H1 (cell line): ENCODE measurements around the gene RNF31. TPM values are rescaled to one million over a fixed set of nuclear protein-coding genes. Genes with fewer than 3 reads are reported as not detected.

Experiments
- CTCF ChIA-PET: fragments of 300-600 bp; sonication (Branson Sonifier 250); formaldehyde crosslinking; loops from one replicate; lab custom pipeline; 2021; ENCODE audit not compliant: partially characterized antibody; lab: Charles Lee
- POLR2A ChIA-PET: fragments of 300-600 bp; sonication (Branson Sonifier 250); formaldehyde crosslinking; loops from one replicate; lab custom pipeline; 2021; ENCODE audit warnings: inconsistent platforms; ENCODE audit not compliant: partially characterized antibody; lab: Charles Lee
- DNase-seq, 2 experiments: peaks; one replicate each; pipeline versions ENCODE4 v3.0.0 to v3.0.0-alpha.2; 2010 to 2022; ENCODE audit warnings: low spot score in 2 of 2, low read depth in 1 of 2, mixed read lengths in 1 of 2
- FAIRE-seq: peaks from 2 replicates; lab custom pipeline; 2011; peaks lifted over from hg19 to GRCh38; lab: Jason Lieb, UNC
- H2AFZ ChIP-seq: 2 replicates; pipeline ENCODE4 v1.8.1; 2012; ENCODE audit warnings: low read length, inconsistent platforms
- H2AK5ac ChIP-seq: 2 replicates; pipeline ENCODE4 v1.6.1; 2013; ENCODE audit warnings: low read depth, low read length
- H2BK120ac ChIP-seq: replicated peaks from 2 replicates; pipeline ENCODE3; 2013; ENCODE audit warnings: low read depth, low read length, inconsistent platforms
- H2BK12ac ChIP-seq: 2 replicates; pipeline ENCODE4 v1.6.1; 2013; ENCODE audit warnings: low read depth, low read length
- H2BK15ac ChIP-seq: 2 replicates; pipeline ENCODE4 v1.6.1; 2013; ENCODE audit warnings: low read length
- H2BK20ac ChIP-seq: 2 replicates; pipeline ENCODE4 v1.6.1; 2013; ENCODE audit warnings: low read length
- H2BK5ac ChIP-seq: 2 replicates; pipeline ENCODE4 v1.6.1; 2013; ENCODE audit warnings: low read depth, low read length
- H3K14ac ChIP-seq: 2 replicates; pipeline ENCODE4 v1.6.1; 2013; ENCODE audit warnings: inconsistent platforms; ENCODE audit not compliant: insufficient read length
- H3K18ac ChIP-seq: 2 replicates; pipeline ENCODE4 v1.6.1; 2013; ENCODE audit warnings: low read length; ENCODE audit errors: extremely low read depth
- H3K23ac ChIP-seq: 2 replicates; pipeline ENCODE4 v1.6.1; 2013; ENCODE audit warnings: inconsistent platforms; ENCODE audit not compliant: insufficient read length
- H3K23me2 ChIP-seq: 2 replicates; pipeline ENCODE4 v1.6.1; 2013; ENCODE audit warnings: low read depth, low read length
- H3K27ac ChIP-seq: 2 replicates; pipeline ENCODE4 v1.6.1; 2011; ENCODE audit warnings: low read depth, low read length, inconsistent platforms
- H3K27me3 ChIP-seq, 4 experiments: replicated peaks in 1 of 4; 1 replicate in 1 of 4; 2 replicates in 3 of 4; pipeline versions ENCODE4 v1.6.1 to v1.8.1; 2011 to 2013; ENCODE audit warnings: low read length in 3 of 4, mild to moderate bottlenecking in 3 of 4, inconsistent platforms in 2 of 4, mixed read lengths in 2 of 4, moderate library complexity in 1 of 4; ENCODE audit not compliant: control insufficient read depth in 3 of 4, insufficient read depth in 3 of 4; ENCODE audit errors: extremely low read depth in 1 of 4
- H3K36me3 ChIP-seq, 4 experiments: 2 replicates each; pipeline versions ENCODE4 v1.6.1 to v1.8.1; 2011 to 2013; ENCODE audit warnings: mild to moderate bottlenecking in 4 of 4, low read length in 3 of 4, moderate library complexity in 2 of 4, control low read depth in 1 of 4, inconsistent platforms in 1 of 4; ENCODE audit not compliant: insufficient read depth in 4 of 4, control insufficient read depth in 2 of 4
- H3K4ac ChIP-seq: replicated peaks from 2 replicates; pipeline ENCODE3; 2013; ENCODE audit warnings: low read length, low read depth, mixed read lengths, inconsistent platforms; ENCODE audit not compliant: insufficient read length
- H3K4me1 ChIP-seq, 4 experiments: replicated peaks in 1 of 4; 1 replicate in 1 of 4; 2 replicates in 3 of 4; pipeline versions ENCODE4 v1.6.1 to v1.8.1; 2011 to 2013; ENCODE audit warnings: low read length in 3 of 4, inconsistent platforms in 2 of 4, mixed read lengths in 1 of 4; ENCODE audit not compliant: insufficient read depth in 4 of 4, control insufficient read depth in 3 of 4
- H3K4me2 ChIP-seq, 2 experiments: 2 replicates each; pipeline versions ENCODE4 v1.6.1 to v1.8.1; 2011 to 2013; ENCODE audit warnings: low read depth in 2 of 2, low read length in 2 of 2, control low read depth in 1 of 2, inconsistent platforms in 1 of 2, mild to moderate bottlenecking in 1 of 2; ENCODE audit not compliant: insufficient read depth in 1 of 2
- H3K4me3 ChIP-seq, 4 experiments: fragments of 200-600, 300-600 bp in 1 of 4; sonication (generic), shearing (Covaris generic), sonication (Bioruptor Twin) in 1 of 4; 2 replicates each; pipeline versions ENCODE4 v1.5.1 to v1.8.1; 2011 to 2016; ENCODE audit warnings: low read length in 4 of 4, low read depth in 3 of 4, control low read depth in 2 of 4, inconsistent platforms in 2 of 4, mild to moderate bottlenecking in 2 of 4, mixed read lengths in 1 of 4, moderate library complexity in 1 of 4; ENCODE audit not compliant: insufficient read depth in 2 of 4; ENCODE audit errors: extremely low read depth in 1 of 4
- H3K56ac ChIP-seq: replicated peaks from 2 replicates; pipeline ENCODE3; 2013; ENCODE audit warnings: low read depth, mild to moderate bottlenecking, mixed read lengths, low read length, inconsistent platforms; ENCODE audit not compliant: insufficient read length
- H3K79me1 ChIP-seq: 2 replicates; pipeline ENCODE4 v1.6.1; 2013; ENCODE audit warnings: low read depth, low read length, control low read depth
- H3K79me2 ChIP-seq, 2 experiments: 2 replicates each; pipeline versions ENCODE4 v1.6.1 to v1.8.1; 2012 to 2013; ENCODE audit warnings: low read length in 2 of 2, mild to moderate bottlenecking in 2 of 2, inconsistent platforms in 1 of 2; ENCODE audit not compliant: insufficient read depth in 2 of 2, control insufficient read depth in 1 of 2
- H3K9ac ChIP-seq, 4 experiments: replicated peaks in 1 of 4; 1 replicate in 1 of 4; 2 replicates in 3 of 4; pipeline versions ENCODE4 v1.6.1 to v1.8.1; 2011 to 2013; ENCODE audit warnings: low read depth in 3 of 4, low read length in 3 of 4, control low read depth in 2 of 4, mild to moderate bottlenecking in 2 of 4, moderate library complexity in 2 of 4, inconsistent platforms in 1 of 4; ENCODE audit errors: extremely low read depth in 1 of 4
- H3K9me3 ChIP-seq, 2 experiments: 2 replicates each; pipeline versions ENCODE4 v1.6.1 to v1.8.1; 2012 to 2013; ENCODE audit warnings: mild to moderate bottlenecking in 2 of 2, moderate library complexity in 2 of 2, control low read depth in 1 of 2, inconsistent platforms in 1 of 2, low read depth in 1 of 2, low read length in 1 of 2, mixed read lengths in 1 of 2; ENCODE audit not compliant: insufficient read depth in 2 of 2
- H4K20me1 ChIP-seq, 2 experiments: replicated peaks in 1 of 2; 2 replicates each; pipeline versions ENCODE3 to v1.8.1; 2011 to 2013; ENCODE audit warnings: inconsistent platforms in 2 of 2, low read length in 2 of 2, mild to moderate bottlenecking in 1 of 2; ENCODE audit not compliant: insufficient read depth in 2 of 2, control insufficient read depth in 1 of 2
- H4K5ac ChIP-seq: 2 replicates; pipeline ENCODE4 v1.6.1; 2013; ENCODE audit warnings: low read length, low read depth, mixed read lengths, inconsistent platforms; ENCODE audit not compliant: insufficient read length
- H4K8ac ChIP-seq: 2 replicates; pipeline ENCODE4 v1.8.0; 2013; ENCODE audit warnings: mild to moderate bottlenecking, moderate library complexity, low read length, inconsistent platforms; ENCODE audit not compliant: insufficient read depth; ENCODE audit errors: extremely low read depth
- H4K91ac ChIP-seq: replicated peaks from 2 replicates; pipeline ENCODE3; 2013; ENCODE audit warnings: low read length, mixed read lengths, inconsistent platforms; ENCODE audit not compliant: insufficient read length
- ASH2L ChIP-seq: fragments of 200-600, 300-600 bp; sonication (generic); IDR thresholded peaks from one replicate; pipeline ENCODE4 v1.7.1; 2017; ENCODE audit warnings: low read length
- BACH1 ChIP-seq: IDR thresholded peaks from 2 replicates; pipeline ENCODE4 v1.6.1; 2012; ENCODE audit warnings: low read length, improper control_type of control experiment
- CTBP2 ChIP-seq: IDR thresholded peaks from 2 replicates; pipeline ENCODE4 v1.7.0; 2011; ENCODE audit warnings: borderline replicate concordance, mild to moderate bottlenecking, moderate library complexity, mixed read lengths, low read length; ENCODE audit not compliant: insufficient read depth, insufficient read length
- EGR1 ChIP-seq: IDR thresholded peaks from 2 replicates; pipeline ENCODE4 v1.6.1; 2011; ENCODE audit warnings: low read depth, low read length, borderline replicate concordance
- HDAC6 ChIP-seq: IDR thresholded peaks from one replicate; pipeline ENCODE4 v1.7.1; 2012; ENCODE audit warnings: low read depth, mild to moderate bottlenecking, inconsistent platforms, low read length, moderate library complexity
- KDM5A ChIP-seq: fragments of 200-600 bp; IDR thresholded peaks from 2 replicates; pipeline ENCODE4 v1.7.1; 2012; ENCODE audit warnings: mild to moderate bottlenecking, low read length, inconsistent platforms, mixed read lengths
- MAFK ChIP-seq: IDR thresholded peaks from 2 replicates; pipeline ENCODE4 v1.6.1; 2012; ENCODE audit warnings: low read depth, mild to moderate bottlenecking, improper control_type of control experiment, low read length
- PHF8 ChIP-seq: fragments of 200-600 bp; sonication (generic); conservative IDR thresholded peaks from 2 replicates; pipeline ENCODE4 v1.7.1; 2012; ENCODE audit warnings: low read depth, mild to moderate bottlenecking, inconsistent platforms, low read length, moderate library complexity
- POLR2A ChIP-seq, 2 experiments: IDR thresholded peaks; 1 replicate in 1 of 2; 2 replicates in 1 of 2; pipeline ENCODE4 v1.6.1; 2011; ENCODE audit warnings: low read depth in 2 of 2, low read length in 2 of 2, mild to moderate bottlenecking in 2 of 2; ENCODE audit errors: control extremely low read depth in 1 of 2
- POU5F1 ChIP-seq: IDR thresholded peaks from 2 replicates; pipeline ENCODE4 v1.6.1; 2011; ENCODE audit warnings: low read depth, mild to moderate bottlenecking, low read length, moderate library complexity
- RXRA ChIP-seq: IDR thresholded peaks from 2 replicates; pipeline ENCODE4 v1.6.1; 2011; ENCODE audit warnings: low read depth, mild to moderate bottlenecking, low read length, moderate library complexity; ENCODE audit not compliant: insufficient read depth
- TAF7 ChIP-seq: optimal IDR thresholded peaks from 2 replicates; pipeline ENCODE3; 2011; ENCODE audit warnings: low read depth, mild to moderate bottlenecking, inconsistent platforms, low read length, moderate library complexity, borderline replicate concordance
- TCF12 ChIP-seq: IDR thresholded peaks from 2 replicates; pipeline ENCODE4 v1.6.1; 2011; ENCODE audit warnings: low read depth, mild to moderate bottlenecking, low read length
- TEAD4 ChIP-seq: IDR thresholded peaks from 2 replicates; pipeline ENCODE4 v1.6.1; 2012; ENCODE audit warnings: low read depth, low read length, inconsistent platforms, mixed read lengths
- ZNF274 ChIP-seq: IDR thresholded peaks from 2 replicates; pipeline ENCODE4 v1.7.0; 2012; ENCODE audit warnings: low read length, borderline replicate concordance; ENCODE audit errors: extremely low read depth
- WGBS, 2 experiments: shearing (Covaris generic) in 1 of 2; methylation state at CpG; one replicate each; pipeline versions ENCODE4 v1.1.6 to v1.1.7; 2013 to 2015; ENCODE audit warnings: low lambda C conversion rate in 2 of 2, mixed read lengths in 2 of 2, inconsistent platforms in 1 of 2, low coverage in 1 of 2, missing lambda C conversion rate in 1 of 2; ENCODE audit not compliant: insufficient replicate concordance in 2 of 2, insufficient coverage in 1 of 2, insufficient read length in 1 of 2; ENCODE audit errors: extremely low coverage in 1 of 2, missing lambda C conversion rate in 1 of 2; 5-methylcytosine and 5-hydroxymethylcytosine counted together
- polyA plus RNA-seq, 7 experiments: library from polyadenylated mRNA; depleted of rRNA in 3 of 7; stranded (reverse) in 5 of 7; unstranded in 2 of 7; fragments of >200 nt in 5 of 7; fragments of 200-250 nt in 2 of 7; gene quantifications; 1 replicate in 5 of 7; 2 replicates in 1 of 7; 4 replicates in 1 of 7; pipeline versions ENCODE4 v1.2.1 to v1.2.3, GENCODE V29; 2011 to 2013; ENCODE audit warnings: missing spikeins in 2 of 7, mixed read lengths in 2 of 7
- total RNA-seq: library from RNA; stranded (reverse); fragmentation: NEBNext Ultra II Directional; extraction: Animal tissue kit (Norgen Biotek cat#: 25700); gene quantifications from 2 replicates; pipeline ENCODE4 v1.2.1, GENCODE V29; 2021

Gene RNF31
- total and polyA plus RNA-seq, 2 of the 8 experiments (the other 6 are each of a cell fraction or from before 2014, with no cell fraction given) = 17.5 to 72.0 TPM

DNA sequence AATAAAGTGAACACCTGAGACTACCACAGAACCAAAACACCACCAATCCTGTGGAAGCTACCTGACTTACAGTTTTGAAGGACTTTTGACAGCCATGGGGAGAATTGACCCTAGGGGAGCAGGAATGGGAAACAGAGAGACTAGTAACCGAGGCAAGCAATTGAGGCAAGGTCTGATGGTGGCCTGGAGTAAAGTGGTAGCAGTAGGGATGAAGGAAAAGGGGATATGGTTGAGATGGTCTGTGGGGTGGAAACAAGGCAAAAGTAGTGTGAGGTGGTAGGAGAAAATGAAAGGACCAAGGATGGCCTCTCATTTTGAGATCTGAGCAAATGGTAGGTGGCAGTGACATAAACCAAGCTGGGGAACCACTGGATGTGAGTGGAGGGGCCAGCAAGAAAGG is 9.5 kb downstream of the RNF31 start:
- H3K27me3 ChIP-seq = no peaks in the 10 kb centered on the region; a peak in 1 of 7 replicates
- POLR2A ChIA-PET = interaction anchor here (0.9 to 2.9 kb wide), 6 partner anchors 20 to 63 kb away, joined by 3 to 9 read pairs (median 4); no protein-coding TSS in a partner anchor
- H3K9me3 ChIP-seq = no peaks in the 10 kb centered on the region
- H3K79me1 ChIP-seq = no peaks in the 10 kb centered on the region
- no peak overlapping the region for H3K18ac ChIP-seq
- H2AK5ac ChIP-seq = no peak overlapping the region
- H3K4me2 ChIP-seq = no peak overlapping the region
- H3K9ac ChIP-seq = no peak overlapping the region
- H2BK5ac ChIP-seq = no peak overlapping the region
- H2BK20ac ChIP-seq = no peak overlapping the region
- H3K14ac ChIP-seq = no peak overlapping the region
- no peak overlapping the region for H3K27ac ChIP-seq
- H3K4ac ChIP-seq = no peak overlapping the region
- DNase-seq (no peak), FAIRE-seq (no peak)
- no peaks in the 10 kb centered on the region for H3K79me2 ChIP-seq
- WGBS, 2 experiments = 95% methylated on average over 1 of the region's 1 CpG; no CpG with 5 or more reads in 1 of the 2 experiments
- peaks cover 26 to 53% (median 42%) of the 10 kb centered on the region in 4 experiments for H3K36me3 ChIP-seq
- CTCF ChIA-PET = interaction anchor here (0.6 to 1.5 kb wide), 3 partner anchors 9 to 48 kb away, joined by 3 to 5 read pairs (median 3); partner anchors contain the start of gene RNF31
- H2BK120ac ChIP-seq = no peak overlapping the region
- no peak overlapping the region for H4K91ac ChIP-seq
- no peak overlapping the region for H2BK12ac ChIP-seq
- 0 out of 2 replicates have a peak, but pooled peaks cover 2% of the 10 kb centered on the region for H3K23me2 ChIP-seq
- peaks cover 0 to 10% (median 2%) of the 10 kb centered on the region in 4 experiments; a peak in 3 of 7 replicates for H3K4me1 ChIP-seq
- peaks cover 2 to 13% of the 10 kb centered on the region in 2 experiments for H4K20me1 ChIP-seq
- H2AFZ ChIP-seq = no peak overlapping the region
- no peak overlapping the region for H2BK15ac ChIP-seq
- H4K5ac ChIP-seq = no peak overlapping the region
- no peak overlapping the region for H3K56ac ChIP-seq
- no peak overlapping the region for H3K23ac ChIP-seq
- no peak overlapping the region for H4K8ac ChIP-seq
- H3K4me3 ChIP-seq = no peak overlapping the region
- TF ChIP-seq TCF12 (no peak), MAFK (no peak), KDM5A (no peak), RXRA (no peak), TEAD4 (no peak), ASH2L (no peak), BACH1 (no peak), PHF8 (no peak), CTBP2 (no peak), POU5F1 (no peak), ZNF274 (no peak), TAF7 (no peak), POLR2A (IDR thresholded peaks at IDR 0.05; ENCODE audit: control extremely low read depth in 1 of 2, low read depth in 2 of 2, low read length in 2 of 2) (no peak), EGR1 (no peak), HDAC6 (no peak)
